Measurements from ENCODE around the gene DIPK1B. TPM values are rescaled to one million over a fixed set of nuclear protein-coding genes. Genes with fewer than 3 reads are reported as not detected.

Gene DIPK1B
- total and polyA plus RNA-seq, 7 experiments from 2014 or later: 0.11 to 1.6 (median 0.46) TPM; not detected in 2

DNA sequence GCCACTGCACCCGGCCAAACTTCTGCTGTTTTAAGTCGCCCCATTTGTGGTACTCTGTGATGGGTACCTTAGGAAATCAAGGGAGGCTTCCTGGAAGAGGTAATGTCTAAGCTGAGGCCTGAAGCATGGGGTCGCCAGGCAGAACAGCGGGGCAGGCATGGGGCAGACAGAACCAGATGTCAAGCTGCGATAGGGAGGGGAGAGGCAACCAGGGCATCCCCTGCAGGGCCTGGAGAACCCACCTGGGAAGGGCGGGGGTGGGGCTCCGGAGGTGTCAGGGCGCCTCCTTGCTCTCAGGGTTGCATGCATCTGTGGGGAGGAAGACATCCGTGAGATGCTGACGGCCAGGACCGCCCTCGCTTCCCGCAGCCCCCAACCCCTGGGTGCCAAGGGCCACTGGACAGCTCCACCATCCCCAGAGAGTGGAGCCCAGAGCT is 49.2 kb downstream of the DIPK1B start:
- DNase-seq (no peak), ATAC-seq (no peak)
- Histone ChIP-seq H3K27me3 (ENCODE audit: control insufficient read depth in 2 of 2, insufficient read depth in 2 of 2, low read length in 2 of 2) (no peaks in the 10 kb centered on the region), H3K4me3 (ENCODE audit: low read length) (no peak overlapping the region), H3K9me3 (ENCODE audit: control insufficient read depth in 2 of 3, low read length in 3 of 3) (no peaks in the 10 kb centered on the region), H3K27ac (ENCODE audit: low read depth, low read length) (no peak overlapping the region), H3K36me3 (ENCODE audit: control insufficient read depth in 2 of 3, insufficient read depth in 3 of 3, low read length in 3 of 3) (no peaks in the 10 kb centered on the region), H3K4me1 (ENCODE audit: control insufficient read depth in 2 of 2, insufficient read depth in 2 of 2, low read length in 2 of 2) (no peaks in the 10 kb centered on the region)
- intact Hi-C loops (cut with micrococcal nuclease): no loop called here
- peaks cover 2 to 10% (median 4%) of the 10 kb centered on the region in 5 donors for H3K27me3 Mint-ChIP-seq
- H3K4me1 Mint-ChIP-seq: peaks cover 0 to 6% (median 0%) of the 10 kb centered on the region in 7 donors
- no peak overlapping the region for H3K4me3 Mint-ChIP-seq
- POLR2A ChIA-PET: no interaction called here
- CTCF ChIA-PET: no interaction called here
- H3K36me3 Mint-ChIP-seq: no peaks in the 10 kb centered on the region
- no peaks in the 10 kb centered on the region for H3K9me3 Mint-ChIP-seq
- H3K27ac Mint-ChIP-seq: no peak overlapping the region

DNA sequence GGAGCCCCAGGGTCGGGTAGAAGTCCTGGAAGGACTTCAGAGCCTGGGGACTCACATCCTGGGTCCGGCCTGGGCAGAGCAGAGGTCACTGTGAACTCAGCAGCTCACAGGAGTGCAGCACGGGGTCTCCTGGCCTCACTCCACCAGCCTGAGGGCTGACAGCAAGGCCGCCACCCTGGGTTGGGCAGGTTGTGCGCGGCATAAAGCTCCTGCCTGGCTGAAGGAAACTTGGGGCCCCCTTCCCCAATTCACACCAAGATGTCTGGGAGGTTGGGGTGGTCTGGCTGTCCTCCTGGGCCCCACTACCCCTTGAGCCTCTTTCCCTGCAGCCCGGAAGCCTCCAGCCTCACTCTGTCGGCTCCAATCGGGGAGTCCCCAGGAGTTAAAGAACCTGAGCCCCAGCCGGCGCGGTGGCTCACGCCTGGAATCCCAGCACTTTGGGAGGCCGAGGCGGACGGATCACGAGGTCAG is 49.9 kb downstream of the DIPK1B start:
- no peak for DNase-seq
- no peak overlapping the region for H3K4me3 Mint-ChIP-seq
- H3K27ac Mint-ChIP-seq: no peak overlapping the region
- Histone ChIP-seq H3K4me3 (ENCODE audit: low read length) (no peak overlapping the region), H3K27me3 (ENCODE audit: control insufficient read depth in 2 of 2, insufficient read depth in 2 of 2, low read length in 2 of 2) (no peaks in the 10 kb centered on the region), H3K9me3 (ENCODE audit: control insufficient read depth in 2 of 3, low read length in 3 of 3) (no peaks in the 10 kb centered on the region), H3K27ac (ENCODE audit: low read depth, low read length) (no peak overlapping the region), H3K36me3 (ENCODE audit: control insufficient read depth in 2 of 3, insufficient read depth in 3 of 3, low read length in 3 of 3) (no peaks in the 10 kb centered on the region), H3K4me1 (ENCODE audit: control insufficient read depth in 2 of 2, insufficient read depth in 2 of 2, low read length in 2 of 2) (no peaks in the 10 kb centered on the region)
- H3K27me3 Mint-ChIP-seq: peaks cover 4 to 17% (median 11%) of the 10 kb centered on the region in 5 donors
- POLR2A ChIA-PET: no interaction called here
- ATAC-seq: no peak
- intact Hi-C loops (cut with micrococcal nuclease): no loop called here
- peaks cover 0 to 12% (median 0%) of the 10 kb centered on the region in 7 donors for H3K4me1 Mint-ChIP-seq
- no peaks in the 10 kb centered on the region for H3K9me3 Mint-ChIP-seq
- CTCF ChIA-PET: no interaction called here
- no peaks in the 10 kb centered on the region for H3K36me3 Mint-ChIP-seq

DNA sequence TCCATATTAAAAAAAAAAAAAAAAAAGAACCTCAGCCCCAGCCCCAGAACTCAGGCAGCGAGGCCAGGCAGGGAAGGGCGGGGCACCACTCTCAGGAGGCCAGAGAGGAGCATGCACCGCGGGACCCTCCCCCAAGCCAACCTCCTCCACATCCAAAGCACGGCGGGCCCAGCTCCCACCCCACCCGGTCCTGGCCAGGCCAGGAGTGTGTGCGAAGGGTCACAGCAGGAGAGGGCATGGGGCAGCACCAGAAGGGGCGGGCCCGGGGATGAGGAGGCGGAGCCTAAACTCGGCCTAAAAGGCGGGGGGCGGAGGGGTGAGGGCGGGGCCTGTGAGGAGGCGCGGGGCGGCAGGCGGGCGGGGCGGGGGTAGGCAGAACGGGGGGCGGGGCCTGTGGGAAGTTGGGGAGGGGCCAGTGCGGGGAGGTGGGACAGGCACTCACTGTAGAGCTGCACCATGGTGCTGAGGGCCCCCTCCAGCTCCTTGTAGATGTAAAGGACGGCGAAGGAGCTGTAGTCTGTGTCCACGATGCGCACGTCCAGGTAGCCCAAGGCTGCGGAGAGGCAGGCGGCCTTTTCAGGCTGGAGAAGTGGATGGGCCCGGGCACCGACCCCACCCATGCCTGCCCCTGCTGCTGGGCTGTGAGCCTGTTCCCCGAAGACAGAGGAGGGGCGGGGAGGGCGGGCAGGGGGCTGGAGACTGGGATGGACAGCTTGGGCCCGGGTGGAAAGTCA is 50.7 kb downstream of the DIPK1B start:
- Histone ChIP-seq H3K27ac (ENCODE audit: low read depth, low read length) (no peak overlapping the region), H3K4me3 (ENCODE audit: low read length) (no peak overlapping the region), H3K36me3 (ENCODE audit: control insufficient read depth in 2 of 3, insufficient read depth in 3 of 3, low read length in 3 of 3) (no peaks in the 10 kb centered on the region), H3K27me3 (ENCODE audit: control insufficient read depth in 2 of 2, insufficient read depth in 2 of 2, low read length in 2 of 2) (no peaks in the 10 kb centered on the region), H3K4me1 (ENCODE audit: control insufficient read depth in 2 of 2, insufficient read depth in 2 of 2, low read length in 2 of 2) (no peaks in the 10 kb centered on the region), H3K9me3 (ENCODE audit: control insufficient read depth in 2 of 3, low read length in 3 of 3) (no peaks in the 10 kb centered on the region)
- no peaks in the 10 kb centered on the region for H3K36me3 Mint-ChIP-seq
- H3K27me3 Mint-ChIP-seq: peaks cover 4 to 26% (median 15%) of the 10 kb centered on the region in 5 donors
- no peak overlapping the region for H3K27ac Mint-ChIP-seq
- CTCF ChIA-PET: no interaction called here
- no peaks in the 10 kb centered on the region for H3K9me3 Mint-ChIP-seq
- POLR2A ChIA-PET: no interaction called here
- no peak overlapping the region for H3K4me3 Mint-ChIP-seq
- ATAC-seq: peak; percentile 47
- peak in 1 of 9 donors; percentile 67 for DNase-seq
- intact Hi-C loops (cut with micrococcal nuclease): no loop called here
- peaks cover 0 to 12% (median 0%) of the 10 kb centered on the region in 7 donors for H3K4me1 Mint-ChIP-seq

DNA sequence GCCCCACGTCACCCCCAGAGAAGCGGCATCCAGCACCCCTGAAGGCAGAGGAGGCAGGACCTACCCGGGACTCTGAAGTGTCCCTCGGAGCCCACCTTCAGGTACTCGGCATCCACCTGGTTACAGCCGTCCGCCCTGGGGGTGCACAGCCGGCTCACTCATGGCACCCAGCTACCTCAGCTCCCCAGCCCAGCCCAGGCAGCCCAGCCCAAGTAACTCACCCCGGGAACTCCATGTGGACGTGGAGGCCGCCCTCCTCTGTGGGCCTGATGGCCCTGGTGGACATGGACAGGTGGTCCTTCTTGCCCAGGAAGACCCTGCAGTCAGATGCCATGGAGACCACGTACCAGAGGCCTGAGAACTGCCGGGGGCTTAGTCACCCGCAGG is 51.3 kb downstream of the DIPK1B start:
- no peaks in the 10 kb centered on the region for H3K36me3 Mint-ChIP-seq
- no peaks in the 10 kb centered on the region for H3K9me3 Mint-ChIP-seq
- H3K27ac ChIP-seq (ENCODE audit: low read depth, low read length): no peak overlapping the region
- no peak for DNase-seq
- H3K27me3 Mint-ChIP-seq: peaks cover 4 to 26% (median 15%) of the 10 kb centered on the region in 5 donors
- no peaks in the 10 kb centered on the region for H3K4me1 ChIP-seq (ENCODE audit: control insufficient read depth in 2 of 2, insufficient read depth in 2 of 2, low read length in 2 of 2)
- ChIA-PET CTCF (no interaction called here), POLR2A (interaction anchor here (0.7 kb wide), 1 partner anchor 35 kb away, joined by 3 read pairs; no protein-coding TSS in a partner anchor)
- H3K4me3 ChIP-seq (ENCODE audit: low read length): no peak overlapping the region
- ATAC-seq: no peak
- peaks cover 0 to 12% (median 0%) of the 10 kb centered on the region in 7 donors for H3K4me1 Mint-ChIP-seq
- H3K27me3 ChIP-seq (ENCODE audit: control insufficient read depth in 2 of 2, insufficient read depth in 2 of 2, low read length in 2 of 2): no peaks in the 10 kb centered on the region
- H3K27ac Mint-ChIP-seq: no peak overlapping the region
- H3K9me3 ChIP-seq (ENCODE audit: control insufficient read depth in 2 of 3, low read length in 3 of 3): no peaks in the 10 kb centered on the region
- H3K36me3 ChIP-seq (ENCODE audit: control insufficient read depth in 2 of 3, insufficient read depth in 3 of 3, low read length in 3 of 3): no peaks in the 10 kb centered on the region
- no peak overlapping the region for H3K4me3 Mint-ChIP-seq
- intact Hi-C loops (cut with micrococcal nuclease): no loop called here

DNA sequence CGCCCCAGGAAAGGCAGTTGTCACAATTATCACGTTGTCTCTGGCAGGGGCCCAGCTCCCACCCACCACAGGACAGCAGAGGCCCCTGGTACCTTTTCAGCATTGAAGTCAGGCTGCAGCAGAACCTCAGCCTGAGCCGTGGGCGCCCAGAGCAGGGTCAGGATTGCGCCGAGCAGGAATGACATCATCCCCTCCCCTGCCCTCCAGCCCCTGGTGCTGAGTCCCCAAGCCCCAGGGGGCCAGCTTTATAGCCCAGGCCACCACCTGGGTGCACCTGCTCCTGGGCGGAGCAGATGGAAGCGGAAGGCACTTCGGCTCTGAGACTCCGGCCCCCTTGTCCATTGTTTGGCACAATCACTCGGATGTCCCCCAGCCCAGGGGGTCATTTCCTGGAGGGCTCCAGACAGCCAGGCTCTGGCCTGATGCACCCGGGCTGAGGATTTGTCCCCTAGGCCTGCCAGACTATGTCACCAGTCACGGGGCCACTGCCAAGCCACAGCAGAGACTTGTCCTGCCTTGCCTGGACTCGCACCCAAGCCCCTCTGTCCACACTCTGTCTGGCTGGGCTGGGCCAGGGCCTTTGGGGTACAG is 52.0 kb downstream of the DIPK1B start, which contains the start of gene LCN15:
TSS of gene LCN15 (minus strand) at position 218 of the 591 bp plus-strand sequence. CDS start at position 188, 30 bp downstream.
- ChIA-PET POLR2A (interaction anchor here (0.7 kb wide), 1 partner anchor 36 kb away, joined by 3 read pairs; no protein-coding TSS in a partner anchor), CTCF (no interaction called here)
- H3K27ac ChIP-seq (ENCODE audit: low read depth, low read length): no peak within 1 kb of the TSS
- ATAC-seq: no peak
- no peaks in the 10 kb centered on the region for H3K9me3 Mint-ChIP-seq
- H3K27me3 ChIP-seq (ENCODE audit: control insufficient read depth in 2 of 2, insufficient read depth in 2 of 2, low read length in 2 of 2): no peaks in the 10 kb centered on the region
- intact Hi-C loops (cut with micrococcal nuclease): no loop called here
- no peaks in the 10 kb centered on the region for H3K4me1 ChIP-seq (ENCODE audit: control insufficient read depth in 2 of 2, insufficient read depth in 2 of 2, low read length in 2 of 2)
- H3K27me3 Mint-ChIP-seq: peaks cover 4 to 26% (median 15%) of the 10 kb centered on the region in 5 donors
- no peak within 1 kb of the TSS for H3K4me3 Mint-ChIP-seq
- no peaks in the 10 kb centered on the region for H3K36me3 ChIP-seq (ENCODE audit: control insufficient read depth in 2 of 3, insufficient read depth in 3 of 3, low read length in 3 of 3)
- peaks cover 0 to 12% (median 0%) of the 10 kb centered on the region in 7 donors for H3K4me1 Mint-ChIP-seq
- no peak within 1 kb of the TSS for H3K4me3 ChIP-seq (ENCODE audit: low read length)
- H3K36me3 Mint-ChIP-seq: no peaks in the 10 kb centered on the region
- H3K27ac Mint-ChIP-seq: no peak within 1 kb of the TSS
- DNase-seq: no peak
- H3K9me3 ChIP-seq (ENCODE audit: control insufficient read depth in 2 of 3, low read length in 3 of 3): no peaks in the 10 kb centered on the region

DNA sequence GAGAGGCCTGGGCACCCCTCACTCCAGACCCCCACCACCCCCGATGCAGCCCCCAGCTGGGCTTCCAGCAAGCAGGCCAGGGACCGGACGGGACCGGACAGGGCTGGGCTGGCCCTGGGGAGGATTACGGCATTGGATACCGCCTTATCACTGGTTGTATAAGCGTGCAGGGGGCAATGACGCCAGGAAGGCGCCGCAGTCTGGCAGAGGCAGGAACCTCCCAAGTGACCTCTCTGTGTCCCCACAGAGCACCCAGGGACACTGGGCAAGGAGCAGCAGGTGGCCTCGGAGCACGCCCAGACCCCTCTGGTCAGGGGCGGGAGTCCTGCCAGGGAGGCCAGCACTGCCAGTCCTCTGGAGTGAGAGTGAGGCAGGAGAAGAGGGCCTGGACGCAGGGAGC is 52.7 kb downstream of the DIPK1B start:
- DNase-seq (no peak), ATAC-seq (no peak)
- Histone ChIP-seq H3K4me3 (ENCODE audit: low read length) (no peak overlapping the region), H3K9me3 (ENCODE audit: control insufficient read depth in 2 of 3, low read length in 3 of 3) (no peaks in the 10 kb centered on the region), H3K36me3 (ENCODE audit: control insufficient read depth in 2 of 3, insufficient read depth in 3 of 3, low read length in 3 of 3) (no peaks in the 10 kb centered on the region), H3K27ac (ENCODE audit: low read depth, low read length) (no peak overlapping the region), H3K4me1 (ENCODE audit: control insufficient read depth in 2 of 2, insufficient read depth in 2 of 2, low read length in 2 of 2) (no peaks in the 10 kb centered on the region), H3K27me3 (ENCODE audit: control insufficient read depth in 2 of 2, insufficient read depth in 2 of 2, low read length in 2 of 2) (no peaks in the 10 kb centered on the region)
- H3K27ac Mint-ChIP-seq: no peak overlapping the region
- H3K4me1 Mint-ChIP-seq: peaks cover 0 to 14% (median 0%) of the 10 kb centered on the region in 7 donors
- H3K9me3 Mint-ChIP-seq: no peaks in the 10 kb centered on the region
- POLR2A ChIA-PET: no interaction called here
- H3K27me3 Mint-ChIP-seq: peaks cover 4 to 24% (median 15%) of the 10 kb centered on the region in 5 donors
- H3K4me3 Mint-ChIP-seq: no peak overlapping the region
- CTCF ChIA-PET: interaction anchor here (0.5 kb wide), 1 partner anchor 14 kb away, joined by 9 read pairs; no protein-coding TSS in a partner anchor
- intact Hi-C loops (cut with micrococcal nuclease): no loop called here
- H3K36me3 Mint-ChIP-seq: no peaks in the 10 kb centered on the region
